GM21423 (cell line): ENCODE data around the gene SLC25A21.
A peak's percentile ranks its signal among the peaks of the same experiment; 100 is the strongest.

Source experiments
- ATAC-seq: cut with Tn5 transposase; IDR thresholded peaks from one replicate; pipeline ENCODE4 v1.9.1; 2021; ENCODE audit warnings: mild to moderate bottlenecking, moderate library complexity; ENCODE audit not compliant: unreplicated experiment

The SLC25A21 gene

DNA sequence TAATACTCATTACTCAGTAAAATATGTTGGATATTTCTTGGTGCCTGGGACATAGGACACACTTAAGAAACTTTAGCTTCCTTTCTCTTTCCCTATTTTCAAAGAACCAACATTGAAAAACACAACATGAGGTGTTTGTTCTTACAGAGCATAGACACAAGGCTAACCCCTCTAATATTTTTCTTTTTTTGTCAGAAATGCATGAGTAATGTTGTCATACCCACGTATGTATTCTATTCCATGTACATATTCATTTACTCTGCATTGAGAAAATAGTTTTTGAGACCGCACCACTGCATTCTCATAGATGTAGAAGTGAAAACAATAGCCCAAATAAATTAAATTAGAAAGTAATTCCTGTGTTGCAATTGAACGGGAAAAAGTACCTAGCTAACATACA, 497.7 kb downstream of the SLC25A21 start:
- ATAC-seq: no peak

DNA sequence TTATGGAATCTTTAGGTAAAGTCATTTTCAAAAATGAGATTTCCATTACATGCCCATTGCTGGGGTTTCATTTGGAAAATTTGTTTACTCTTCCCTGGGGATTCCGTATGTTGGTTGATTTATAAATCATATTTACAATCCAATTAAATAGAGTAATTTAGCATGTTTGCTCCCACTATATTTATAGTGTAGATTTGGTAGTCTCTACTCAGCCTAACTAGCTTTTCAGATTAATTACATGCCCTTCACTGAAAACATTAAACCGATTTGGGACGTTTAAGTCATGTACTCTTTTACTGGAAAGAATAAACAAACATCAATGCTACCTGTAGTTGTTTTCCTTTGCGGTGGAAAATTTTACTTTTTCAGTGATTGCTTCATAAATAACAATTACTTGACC, 500.3 kb downstream of the SLC25A21 start:
- no peak for ATAC-seq

DNA sequence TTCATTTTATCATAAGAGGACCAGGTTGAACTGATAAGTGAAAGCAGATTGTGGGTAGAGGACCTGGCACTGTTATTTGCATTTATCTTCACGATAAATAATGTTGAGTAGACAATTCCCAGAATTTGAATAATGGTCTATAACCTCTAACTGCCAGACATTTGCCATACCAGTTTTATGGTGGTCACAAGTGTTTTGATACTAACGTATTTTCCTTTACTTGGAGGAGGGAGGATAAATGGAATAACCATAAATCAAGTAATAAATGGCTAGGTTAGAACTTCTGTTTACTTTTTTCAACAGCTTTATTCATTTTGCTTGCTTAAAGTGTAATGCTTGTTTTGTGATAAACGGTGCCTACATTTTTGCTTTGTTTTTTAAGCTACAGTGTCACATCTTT, 501.3 kb downstream of the SLC25A21 start:
- ATAC-seq: no peak

DNA sequence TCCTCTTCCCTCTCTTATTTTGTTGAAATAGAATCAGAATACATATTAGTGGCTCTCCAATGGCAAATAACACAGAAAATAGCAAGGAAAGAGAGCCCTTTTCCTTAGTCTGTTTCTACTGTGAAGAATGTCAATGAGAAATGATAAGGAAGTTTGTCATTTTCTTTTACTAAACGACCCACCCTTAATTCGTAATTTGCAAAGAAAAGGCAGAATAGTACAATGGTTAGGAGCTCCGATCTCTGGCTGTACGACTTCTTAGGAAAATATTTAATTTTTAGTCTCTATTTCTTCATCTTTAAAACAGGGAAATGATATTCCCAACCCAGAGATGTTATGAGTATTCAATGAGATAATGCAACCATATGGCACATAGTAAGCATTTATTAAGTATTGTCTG, 504.7 kb downstream of the SLC25A21 start:
- no peak for ATAC-seq

DNA sequence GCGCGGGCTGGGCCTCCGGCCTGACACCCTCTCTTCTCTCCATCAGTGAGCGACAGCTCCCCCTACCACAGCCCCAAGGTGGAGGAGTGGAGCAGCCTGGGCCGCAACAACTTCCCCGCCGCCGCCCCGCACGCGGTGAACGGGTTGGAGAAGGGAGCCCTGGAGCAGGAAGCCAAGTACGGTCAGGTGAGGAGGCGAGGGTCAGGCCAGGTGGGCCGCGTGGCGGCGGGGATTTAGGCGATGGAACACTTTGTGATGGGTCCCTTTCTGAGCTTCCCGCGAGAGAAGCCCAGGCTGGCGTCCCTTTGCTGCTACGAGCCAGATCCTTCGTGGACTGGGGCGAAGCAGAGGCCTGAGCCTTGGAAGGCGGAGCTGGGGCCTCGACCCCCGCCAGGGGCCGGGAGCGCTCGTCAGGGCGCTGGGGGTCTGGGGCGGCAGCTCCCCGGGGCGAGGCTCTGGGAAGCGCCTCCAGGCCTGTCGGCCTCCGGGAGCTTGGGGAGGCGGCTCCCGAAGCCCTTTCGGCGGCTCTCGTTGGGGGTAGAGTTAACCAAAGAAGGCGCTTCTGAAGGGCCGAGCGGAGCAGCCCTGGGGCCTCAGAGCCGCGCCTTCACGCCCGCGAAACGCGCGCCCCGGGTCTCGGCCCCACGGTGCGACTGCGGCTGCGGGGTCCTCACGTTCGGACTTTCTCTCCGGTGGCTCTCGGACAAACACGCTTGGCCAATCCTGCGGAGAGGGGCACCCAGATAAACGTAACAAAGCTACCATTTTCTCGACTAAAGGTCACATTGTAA, 505.8 kb downstream of the SLC25A21 start:
- ATAC-seq: no peak

DNA sequence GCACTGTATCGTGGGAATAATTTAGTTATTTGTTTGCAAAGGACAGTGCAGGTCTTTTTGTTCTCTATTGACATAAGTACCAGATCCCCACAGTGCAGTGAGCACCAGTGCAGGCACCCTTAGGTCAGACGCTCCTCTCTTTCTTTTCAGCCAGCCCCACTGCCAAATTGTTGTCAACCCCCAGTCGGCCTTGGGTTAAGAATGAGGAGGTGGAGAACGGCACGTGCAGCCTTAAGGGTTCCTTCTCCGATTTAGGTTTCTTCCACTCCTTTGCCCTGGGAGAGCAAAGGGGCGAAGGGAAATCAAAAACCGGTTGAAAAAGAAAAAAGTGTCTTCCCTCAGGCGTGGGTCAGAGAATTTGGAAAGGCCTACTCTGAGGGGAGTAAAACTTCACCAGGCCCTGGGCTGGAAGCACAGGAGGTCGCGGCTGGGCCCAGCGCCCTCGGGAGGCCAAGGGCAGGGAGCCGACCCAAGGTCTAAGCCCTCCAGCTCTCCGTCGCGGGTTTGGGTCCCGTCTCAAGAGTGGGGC, 506.5 kb downstream of the SLC25A21 start:
- no peak for ATAC-seq

DNA sequence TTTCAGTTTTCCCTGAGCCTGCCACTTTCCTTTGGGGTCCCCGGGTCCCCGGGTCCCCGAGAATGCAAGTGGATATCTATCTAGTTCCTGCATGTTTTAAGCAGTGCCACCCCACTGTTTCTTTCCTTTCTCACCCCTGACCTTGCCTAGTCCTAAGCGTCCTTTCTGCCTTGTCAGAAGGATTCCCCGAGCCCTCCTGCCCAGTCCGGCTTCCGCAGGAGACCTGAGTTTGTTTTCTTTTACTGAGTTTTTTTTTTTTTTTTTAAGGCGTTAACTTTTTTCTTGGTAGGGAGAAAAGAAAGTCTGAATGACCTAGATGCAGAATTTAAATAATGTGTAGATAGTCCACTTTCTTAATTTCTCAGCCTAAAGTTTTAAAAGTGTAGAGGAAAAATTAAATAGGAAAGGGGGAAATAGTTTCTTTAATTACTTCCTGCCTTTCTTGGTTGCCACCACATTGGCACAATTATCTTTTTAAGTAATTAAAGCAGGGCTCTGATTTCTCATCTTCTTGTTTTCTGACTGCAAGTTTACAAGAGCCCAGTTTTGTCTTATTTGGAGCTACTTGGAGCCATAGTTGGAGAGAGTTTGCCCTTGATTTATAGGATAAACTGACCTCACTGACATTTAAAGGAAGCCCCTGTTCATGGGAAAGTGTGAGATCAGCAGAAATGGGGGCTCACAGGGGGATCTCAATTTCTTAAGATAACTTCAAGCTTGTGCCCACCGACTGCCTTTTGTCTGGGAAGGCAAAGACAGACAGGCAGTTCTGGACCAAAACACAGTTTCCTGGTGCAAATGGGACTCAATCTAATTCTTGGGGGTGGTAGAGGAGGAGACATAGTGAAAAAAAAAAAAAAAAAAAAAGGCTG, 507.8 kb downstream of the SLC25A21 start:
- ATAC-seq: no peak

DNA sequence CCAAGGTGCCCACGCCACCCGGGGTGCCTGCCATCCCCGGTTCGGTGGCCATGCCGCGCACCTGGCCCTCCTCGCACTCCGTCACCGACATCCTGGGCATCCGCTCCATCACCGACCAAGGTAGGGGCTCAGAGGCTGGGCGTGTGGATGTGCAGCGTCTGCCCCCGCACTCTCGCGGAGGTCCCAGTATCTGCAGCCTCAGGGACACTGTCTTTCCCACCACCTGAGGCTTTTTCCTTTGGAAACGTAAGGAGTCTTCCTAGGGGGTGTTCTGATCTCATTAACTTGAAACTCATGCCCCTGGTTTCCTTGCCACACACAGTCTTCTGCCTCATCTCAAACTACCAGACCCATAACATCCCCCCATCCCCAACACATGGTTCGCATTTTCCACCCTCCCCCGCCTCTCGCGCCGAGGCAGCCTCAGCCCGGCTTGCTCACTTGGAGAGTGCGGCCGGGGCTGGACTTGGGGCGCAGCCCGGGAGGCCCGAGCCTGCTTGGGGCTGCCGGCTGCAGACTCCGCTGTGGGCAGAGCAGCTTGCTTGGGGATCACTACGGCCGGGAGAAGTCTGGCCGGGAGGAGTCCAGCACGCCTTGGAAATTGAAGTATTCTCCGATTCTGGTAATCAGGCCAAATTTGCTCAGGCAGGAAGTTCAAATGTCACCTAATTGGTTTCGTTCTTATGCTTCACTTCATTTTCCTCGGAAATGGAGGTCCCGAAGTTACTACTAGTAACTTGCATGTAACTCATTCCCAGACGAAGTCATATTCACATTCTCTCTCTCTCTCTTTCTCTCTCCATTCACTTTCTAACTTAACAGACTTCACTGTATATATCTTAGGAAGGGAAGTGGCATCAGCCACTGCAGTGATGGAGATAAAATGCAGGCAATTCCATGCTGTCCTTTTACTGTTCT, 508.7 kb downstream of the SLC25A21 start:
- no peak for ATAC-seq

DNA sequence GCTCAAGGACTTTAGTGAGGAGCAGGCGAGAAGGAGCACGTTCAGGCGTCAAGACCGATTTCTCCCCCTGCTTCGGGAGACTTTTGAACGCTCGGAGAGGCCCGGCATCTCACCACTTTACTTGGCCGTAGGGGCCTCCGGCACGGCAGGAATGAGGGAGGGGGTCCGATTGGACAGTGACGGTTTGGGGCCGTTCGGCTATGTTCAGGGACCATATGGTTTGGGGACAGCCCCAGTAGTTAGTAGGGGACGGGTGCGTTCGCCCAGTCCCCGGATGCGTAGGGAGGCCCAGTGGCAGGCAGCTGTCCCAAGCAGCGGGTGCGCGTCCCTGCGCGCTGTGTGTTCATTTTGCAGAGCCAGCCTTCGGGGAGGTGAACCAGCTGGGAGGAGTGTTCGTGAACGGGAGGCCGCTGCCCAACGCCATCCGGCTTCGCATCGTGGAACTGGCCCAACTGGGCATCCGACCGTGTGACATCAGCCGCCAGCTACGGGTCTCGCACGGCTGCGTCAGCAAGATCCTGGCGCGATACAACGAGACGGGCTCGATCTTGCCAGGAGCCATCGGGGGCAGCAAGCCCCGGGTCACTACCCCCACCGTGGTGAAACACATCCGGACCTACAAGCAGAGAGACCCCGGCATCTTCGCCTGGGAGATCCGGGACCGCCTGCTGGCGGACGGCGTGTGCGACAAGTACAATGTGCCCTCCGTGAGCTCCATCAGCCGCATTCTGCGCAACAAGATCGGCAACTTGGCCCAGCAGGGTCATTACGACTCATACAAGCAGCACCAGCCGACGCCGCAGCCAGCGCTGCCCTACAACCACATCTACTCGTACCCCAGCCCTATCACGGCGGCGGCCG, 509.6 kb downstream of the SLC25A21 start:
- ATAC-seq: no peak

DNA sequence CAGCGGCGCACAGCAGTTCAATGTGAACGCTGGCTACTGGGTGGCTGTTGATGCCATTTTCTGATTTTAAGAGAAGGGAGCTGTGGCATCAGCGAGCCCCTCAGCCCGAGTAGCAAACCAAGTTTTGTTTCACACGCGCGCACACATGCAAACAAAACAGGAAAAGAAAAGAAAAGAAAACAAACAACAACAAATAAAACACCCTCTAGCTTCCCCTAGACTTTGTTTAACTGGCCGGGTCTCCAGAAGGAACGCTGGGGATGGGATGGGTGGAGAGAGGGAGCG, 510.2 kb downstream of the SLC25A21 start:
- no peak for ATAC-seq

DNA sequence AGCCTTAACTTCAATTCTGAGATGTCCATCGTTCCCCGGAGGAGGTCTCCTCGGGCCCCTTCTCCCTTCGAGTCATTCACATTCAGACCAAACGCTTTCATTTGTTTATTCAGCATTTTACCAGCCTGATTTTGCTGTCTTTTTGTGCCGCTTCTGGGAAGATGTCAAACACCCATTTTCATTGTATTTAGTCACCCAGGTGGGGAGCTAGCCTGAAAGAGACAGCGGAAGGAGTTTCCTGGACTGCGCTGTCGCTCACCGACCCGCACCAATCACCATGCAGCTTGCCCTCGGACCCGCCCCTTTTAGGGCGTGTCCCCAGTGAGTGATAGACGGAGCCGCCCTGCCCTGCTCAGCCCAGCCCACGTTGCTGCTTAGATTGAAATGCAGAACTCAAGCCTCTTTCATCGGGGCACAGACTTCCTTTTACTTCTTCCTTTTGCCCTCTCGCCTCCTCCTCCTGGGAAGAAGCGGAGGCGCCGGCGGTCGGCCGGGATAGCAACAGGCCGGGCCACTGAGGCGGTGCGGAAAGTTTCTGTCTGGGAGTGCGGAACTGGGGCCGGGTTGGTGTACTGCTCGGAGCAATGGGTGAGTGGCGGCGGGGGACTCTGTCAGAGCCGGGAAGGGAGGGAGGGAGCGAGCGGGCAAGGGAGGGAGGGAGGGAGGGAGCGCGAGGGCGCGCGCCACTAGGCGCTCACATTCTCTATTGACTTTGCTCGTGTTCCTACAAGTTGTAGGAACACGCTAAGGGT, 510.7 kb downstream of the SLC25A21 start, which contains the start of gene PAX9:
Gene PAX9 (plus strand): TSS at position 355 of the 752 bp plus-strand sequence. CDS start 230 bp downstream, at position 585.
- peak; percentile 76 for ATAC-seq

DNA sequence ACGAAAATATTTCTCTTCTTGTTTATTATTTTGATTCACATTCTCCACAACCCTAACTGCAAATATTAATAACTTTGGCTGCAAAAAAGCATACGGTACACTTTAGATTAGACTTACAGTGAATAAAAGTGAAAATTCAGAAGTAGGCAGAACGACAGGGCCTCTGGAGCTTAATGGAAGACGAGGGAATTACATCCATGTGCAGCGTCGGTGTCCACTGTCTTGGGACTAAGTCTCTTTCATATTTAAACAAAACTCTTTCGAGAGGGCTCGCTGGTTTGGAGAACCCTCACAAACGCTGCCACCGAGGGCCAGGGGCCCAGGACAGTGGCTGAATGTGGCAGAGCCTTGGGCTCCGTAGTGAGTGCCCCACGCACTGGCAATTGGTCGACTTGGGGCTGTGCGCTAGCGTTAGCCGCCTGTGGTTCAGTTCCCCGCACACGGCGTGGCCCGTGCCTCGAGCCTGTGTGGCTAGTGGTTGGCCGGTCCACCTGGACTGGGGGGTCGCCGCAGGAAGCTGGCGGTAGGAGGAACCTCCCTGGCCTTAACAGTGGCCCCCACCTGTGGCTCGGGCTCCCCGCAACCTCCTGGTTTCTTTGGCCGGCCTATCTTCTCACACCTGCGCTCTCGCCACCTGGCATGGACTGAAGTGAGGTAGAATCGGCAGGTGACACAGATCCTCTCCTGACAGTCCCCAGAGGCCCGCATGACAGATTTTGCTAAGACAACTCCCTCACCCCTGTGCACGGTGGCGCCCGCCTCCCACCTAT, 511.5 kb downstream of the SLC25A21 start:
- ATAC-seq: no peak

DNA sequence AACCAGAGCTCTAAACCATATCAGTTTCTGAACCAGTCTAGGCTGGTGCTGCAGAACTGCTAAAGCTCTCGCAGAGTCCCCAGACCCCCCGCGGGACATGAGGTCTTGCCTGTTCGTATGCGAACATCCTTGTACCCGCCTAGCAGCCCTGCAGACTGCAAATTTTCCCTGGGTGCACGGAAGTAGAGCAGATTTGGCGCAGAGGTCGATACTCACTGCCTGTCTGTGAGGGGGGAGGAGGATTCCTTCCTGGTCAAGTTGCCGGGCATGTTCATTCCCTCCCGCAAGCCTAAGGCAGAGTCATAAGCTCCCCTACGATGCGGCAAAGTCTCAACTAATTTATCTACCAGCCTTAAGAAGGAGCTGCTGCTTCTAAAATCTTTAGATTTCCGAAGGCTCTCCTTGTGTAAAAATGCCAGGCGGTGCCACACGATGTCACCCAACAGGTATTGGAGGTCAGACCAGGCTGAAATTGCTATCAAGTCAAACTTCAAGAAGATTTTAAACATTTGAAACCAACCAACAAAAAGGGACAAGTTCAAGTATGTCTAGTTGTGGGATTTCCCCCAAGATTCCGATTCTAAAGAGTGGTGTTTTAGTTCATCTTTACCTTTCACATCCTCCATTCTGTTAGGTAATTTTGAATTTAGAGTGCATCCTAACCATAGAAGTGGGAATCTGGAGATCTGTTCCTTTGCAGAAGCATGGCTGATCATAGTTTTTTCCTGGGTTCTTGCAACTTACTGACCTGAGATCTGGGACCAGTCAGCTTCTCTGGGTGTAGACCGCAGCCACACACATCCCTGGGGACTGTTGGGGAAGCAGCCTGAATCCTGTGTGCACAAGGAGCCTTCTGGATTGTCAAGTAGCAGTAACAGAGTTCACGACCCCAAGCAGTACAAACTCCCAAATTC, 512.3 kb downstream of the SLC25A21 start:
- ATAC-seq: no peak

DNA sequence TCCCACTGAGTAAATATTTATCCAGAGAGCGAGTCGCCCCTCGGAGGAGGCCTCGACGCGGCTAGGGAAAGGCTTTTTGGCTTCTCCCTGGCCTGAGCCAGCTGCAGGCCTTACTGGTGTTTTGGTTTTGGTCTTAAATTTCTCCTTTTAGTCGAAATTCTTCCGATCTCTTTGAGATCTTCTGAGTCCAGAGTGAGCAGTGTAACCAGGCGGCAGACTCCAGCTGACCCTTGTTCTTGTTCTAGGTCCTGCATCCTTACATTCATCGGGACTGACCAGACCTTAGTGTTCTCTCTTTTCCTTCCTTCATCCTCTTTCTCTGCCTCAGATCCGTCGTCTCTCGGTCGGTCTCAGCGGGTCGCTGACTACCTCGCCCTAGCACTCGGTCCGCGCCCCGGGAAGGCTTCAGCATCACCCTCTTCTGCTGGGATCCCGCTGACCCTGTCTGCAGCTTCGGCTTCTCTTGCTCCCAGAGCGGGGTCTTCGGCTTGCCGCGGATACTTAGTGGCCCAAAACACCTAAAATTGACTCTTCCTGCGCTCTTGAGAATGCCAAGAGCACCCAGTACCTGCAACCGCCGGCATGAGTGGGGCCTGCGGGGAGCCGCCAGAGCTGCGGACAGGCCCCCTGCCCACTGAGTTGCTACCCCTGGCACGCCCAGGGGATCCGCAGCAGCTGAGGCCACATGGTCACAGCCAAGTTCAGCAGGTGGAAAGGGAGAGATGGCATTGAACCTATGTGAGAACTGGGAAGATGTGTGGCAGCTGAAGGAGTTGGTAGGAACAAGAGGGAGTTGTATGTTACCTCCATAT, 513.2 kb downstream of the SLC25A21 start:
- no peak for ATAC-seq

DNA sequence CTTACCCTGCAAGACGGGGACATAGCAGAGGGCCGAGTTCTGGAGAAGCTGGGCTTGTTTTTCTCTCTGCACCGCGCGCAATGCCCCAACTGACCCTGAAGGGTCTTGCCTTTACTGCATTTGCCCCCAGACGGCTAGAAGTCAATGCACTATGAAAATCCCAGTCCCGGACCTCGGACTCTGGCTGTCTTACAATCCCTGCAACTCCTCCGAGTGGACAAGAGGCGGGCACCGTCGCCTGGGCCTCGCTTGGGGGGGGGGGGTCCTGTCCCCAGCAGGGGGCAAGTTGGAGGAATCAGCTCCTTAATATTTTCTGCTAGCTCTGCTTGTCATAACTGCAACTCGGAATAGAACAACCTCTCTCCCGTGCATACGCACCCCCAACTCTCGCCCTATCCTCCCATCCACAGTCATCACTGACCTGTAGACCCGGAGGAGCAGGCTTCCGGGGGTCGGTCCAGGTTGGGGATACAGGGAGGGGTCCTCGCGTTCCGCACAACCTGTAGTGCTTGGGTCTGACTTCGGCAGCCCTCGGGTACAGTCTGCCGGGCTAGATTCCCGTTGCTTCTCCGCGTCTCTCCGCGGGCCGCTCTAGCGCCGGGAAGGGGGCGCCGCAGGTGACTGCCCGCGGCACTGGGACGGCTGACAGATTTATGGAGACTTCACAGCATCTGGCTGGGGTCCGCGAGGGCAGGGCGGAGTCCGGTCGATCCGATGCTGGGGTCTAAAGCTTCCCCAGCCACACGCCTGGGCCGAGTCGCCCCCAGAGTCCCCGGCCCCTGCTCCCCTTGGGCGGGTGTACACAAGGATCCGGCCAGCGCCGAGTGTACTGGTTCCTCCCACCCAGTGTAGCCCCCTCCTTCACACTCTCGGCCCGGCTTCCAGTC, 514.0 kb downstream of the SLC25A21 start:
- no peak for ATAC-seq
